RPMI7951 (cell line): ENCODE measurements around the gene ART5. TPM values are rescaled to one million over a fixed set of nuclear protein-coding genes. Genes with fewer than 3 reads are reported as not detected.
"Not testable (repeated sequence)": the region's sequence is repeated elsewhere in the genome, so short reads cannot be mapped to it uniquely, and the experiment has no call there.

Experiments used
- DNase-seq: peaks from one replicate; pipeline ENCODE4 v3.0.0-alpha.2; 2012; ENCODE audit warnings: low read depth
- total RNA-seq: library from RNA; depleted of rRNA; stranded (reverse); fragments of >200 nt; shearing (Covaris generic); gene quantifications from 2 replicates; pipeline ENCODE4 v1.2.3, GENCODE V29; 2014

Gene ART5
- total RNA-seq, 1 experiment from 2014 or later: not detected

GRCh38 chr11:3657331-3657730 lies 15.5 kb upstream of the ART5 start:
- not testable (repeated sequence) for DNase-seq

GRCh38 chr11:3655547-3655946 lies 13.8 kb upstream of the ART5 start:
- DNase-seq: no peak

- not testable (repeated sequence) for DNase-seq
Measured at GRCh38 chr11:3652514-3652913, 10.7 kb upstream of the ART5 start.

- DNase-seq: not testable (repeated sequence)
Measured at GRCh38 chr11:3649374-3649773, 7.6 kb upstream of the ART5 start.

GRCh38 chr11:3648843-3649242 lies 7.1 kb upstream of the ART5 start:
- not testable (repeated sequence) for DNase-seq

GRCh38 chr11:3645552-3645951 lies 3.8 kb upstream of the ART5 start:
- no peak for DNase-seq

- peak; percentile 9 for DNase-seq
Measured at GRCh38 chr11:3644817-3645235, 3.0 kb upstream of the ART5 start, which contains the start of gene ART1. ART1 (plus strand) TSS chr11:3645128; CDS start chr11:3659214, 14,086 bp downstream.

- not testable (repeated sequence) for DNase-seq
Measured at GRCh38 chr11:3643102-3643546, 1.3 kb upstream of the ART5 start.

- DNase-seq: peak; percentile 62
Measured at GRCh38 chr11:3642071-3642951, 519 bp upstream of the ART5 start.

GRCh38 chr11:3641191-3641590 lies 601 bp downstream of the ART5 start:
- DNase-seq: no peak

- DNase-seq: no peak
Measured at GRCh38 chr11:3639841-3640240, 2.0 kb downstream of the ART5 start.

- DNase-seq: no peak
Measured at GRCh38 chr11:3638513-3638912, 3.3 kb downstream of the ART5 start.

- no peak for DNase-seq
Measured at GRCh38 chr11:3637201-3637600, 4.6 kb downstream of the ART5 start.

GRCh38 chr11:3635641-3636375 lies 6.0 kb downstream of the ART5 start:
- no peak for DNase-seq

- no peak for DNase-seq
Measured at GRCh38 chr11:3632070-3632660, 9.6 kb downstream of the ART5 start.

- DNase-seq: no peak
Measured at GRCh38 chr11:3631331-3631730, 10.5 kb downstream of the ART5 start.

GRCh38 chr11:3627291-3627690 lies 14.5 kb downstream of the ART5 start:
- DNase-seq: peak; percentile 17

- no peak for DNase-seq
Measured at GRCh38 chr11:3626250-3626960, 15.4 kb downstream of the ART5 start.

GRCh38 chr11:3623767-3624458 lies 17.9 kb downstream of the ART5 start:
- no peak for DNase-seq

GRCh38 chr11:3623121-3623520 lies 18.7 kb downstream of the ART5 start:
- DNase-seq: no peak

GRCh38 chr11:3622521-3622920 lies 19.3 kb downstream of the ART5 start:
- DNase-seq: no peak
